ENCODE data around the gene PNMA1.

DNA sequence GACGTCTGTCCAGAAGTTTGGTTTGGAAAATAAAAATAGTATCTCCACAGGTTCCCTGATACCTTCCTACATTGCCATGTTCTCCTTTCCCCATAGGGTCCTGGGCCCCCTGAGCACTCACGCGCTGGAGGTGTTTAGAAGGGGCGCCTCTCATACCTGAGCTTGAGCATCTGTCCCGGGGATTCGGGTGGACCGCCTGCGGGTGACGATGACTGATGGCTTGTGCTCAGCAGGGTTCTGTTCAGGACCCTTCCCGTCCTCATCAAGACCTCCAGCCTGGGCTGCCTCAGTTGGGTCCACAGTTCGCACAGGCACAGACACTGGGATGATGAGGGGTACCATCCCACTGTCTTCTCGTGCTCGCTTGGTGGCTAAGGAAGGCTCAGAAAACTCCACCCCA lies 22.7 kb upstream of the PNMA1 start:
- TF ChIP-seq POLR2A (IDR thresholded peaks at IDR 0.05), result no peak
- TF ChIP-seq, protein P1, sequence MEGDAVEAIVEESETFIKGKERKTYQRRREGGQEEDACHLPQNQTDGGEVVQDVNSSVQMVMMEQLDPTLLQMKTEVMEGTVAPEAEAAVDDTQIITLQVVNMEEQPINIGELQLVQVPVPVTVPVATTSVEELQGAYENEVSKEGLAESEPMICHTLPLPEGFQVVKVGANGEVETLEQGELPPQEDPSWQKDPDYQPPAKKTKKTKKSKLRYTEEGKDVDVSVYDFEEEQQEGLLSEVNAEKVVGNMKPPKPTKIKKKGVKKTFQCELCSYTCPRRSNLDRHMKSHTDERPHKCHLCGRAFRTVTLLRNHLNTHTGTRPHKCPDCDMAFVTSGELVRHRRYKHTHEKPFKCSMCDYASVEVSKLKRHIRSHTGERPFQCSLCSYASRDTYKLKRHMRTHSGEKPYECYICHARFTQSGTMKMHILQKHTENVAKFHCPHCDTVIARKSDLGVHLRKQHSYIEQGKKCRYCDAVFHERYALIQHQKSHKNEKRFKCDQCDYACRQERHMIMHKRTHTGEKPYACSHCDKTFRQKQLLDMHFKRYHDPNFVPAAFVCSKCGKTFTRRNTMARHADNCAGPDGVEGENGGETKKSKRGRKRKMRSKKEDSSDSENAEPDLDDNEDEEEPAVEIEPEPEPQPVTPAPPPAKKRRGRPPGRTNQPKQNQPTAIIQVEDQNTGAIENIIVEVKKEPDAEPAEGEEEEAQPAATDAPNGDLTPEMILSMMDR (IDR thresholded peaks at IDR 0.05), result no peak
